ENCODE measurements around the gene RIPK3. TPM values are rescaled to one million over a fixed set of nuclear protein-coding genes. Genes with fewer than 3 reads are reported as not detected.
"Not testable (repeated sequence)": the region's sequence is repeated elsewhere in the genome, so short reads cannot be mapped to it uniquely, and the experiment has no call there.

Gene RIPK3
- total RNA-seq, 1 donor from 2014 or later: 3.5 TPM

DNA sequence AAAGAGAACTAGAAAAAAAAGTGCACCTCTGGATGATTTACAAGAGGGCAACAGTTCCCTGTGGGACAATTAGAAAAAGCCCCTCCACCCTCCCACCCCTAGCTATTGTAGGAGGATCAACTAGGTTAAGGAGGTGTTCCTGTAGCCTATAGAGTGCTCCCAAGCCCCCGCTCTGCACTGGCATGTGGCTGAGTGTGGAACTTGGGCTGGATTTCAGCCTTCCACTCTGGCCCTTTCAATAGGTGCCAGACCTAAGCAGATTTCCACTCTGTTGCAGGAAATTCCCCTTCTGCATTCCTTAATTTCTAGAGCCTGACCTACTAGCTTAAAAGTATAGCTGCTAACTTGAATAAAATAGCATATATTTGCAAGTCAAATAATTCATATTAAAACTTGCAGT lies 31.0 kb upstream of the RIPK3 start:
- ATAC-seq (no peak), DNase-seq (no peak)
- intact Hi-C loops (cut with micrococcal nuclease): no loop called here

DNA sequence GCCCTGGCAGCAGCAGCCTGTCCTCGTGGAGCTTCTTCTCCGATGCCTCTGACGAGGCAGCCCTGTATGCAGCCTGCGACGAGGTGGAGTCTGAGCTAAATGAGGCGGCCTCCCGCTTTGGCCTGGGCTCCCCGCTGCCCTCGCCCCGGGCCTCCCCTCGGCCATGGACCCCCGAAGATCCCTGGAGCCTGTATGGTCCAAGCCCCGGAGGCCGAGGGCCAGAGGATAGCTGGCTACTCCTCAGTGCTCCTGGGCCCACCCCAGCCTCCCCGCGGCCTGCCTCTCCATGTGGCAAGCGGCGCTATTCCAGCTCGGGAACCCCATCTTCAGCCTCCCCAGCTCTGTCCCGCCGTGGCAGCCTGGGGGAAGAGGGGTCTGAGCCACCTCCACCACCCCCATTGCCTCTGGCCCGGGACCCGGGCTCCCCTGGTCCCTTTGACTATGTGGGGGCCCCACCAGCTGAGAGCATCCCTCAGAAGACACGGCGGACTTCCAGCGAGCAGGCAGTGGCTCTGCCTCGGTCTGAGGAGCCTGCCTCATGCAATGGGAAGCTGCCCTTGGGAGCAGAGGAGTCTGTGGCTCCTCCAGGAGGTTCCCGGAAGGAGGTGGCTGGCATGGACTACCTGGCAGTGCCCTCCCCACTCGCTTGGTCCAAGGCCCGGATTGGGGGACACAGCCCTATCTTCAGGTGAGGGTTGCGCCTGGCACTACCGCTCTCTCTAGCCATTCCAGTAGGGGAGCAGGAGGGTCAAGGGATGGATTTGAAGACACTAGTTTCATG lies 30.3 kb upstream of the RIPK3 start:
- DNase-seq (no peak), ATAC-seq (no peak)
- intact Hi-C loops (cut with micrococcal nuclease): no loop called here

DNA sequence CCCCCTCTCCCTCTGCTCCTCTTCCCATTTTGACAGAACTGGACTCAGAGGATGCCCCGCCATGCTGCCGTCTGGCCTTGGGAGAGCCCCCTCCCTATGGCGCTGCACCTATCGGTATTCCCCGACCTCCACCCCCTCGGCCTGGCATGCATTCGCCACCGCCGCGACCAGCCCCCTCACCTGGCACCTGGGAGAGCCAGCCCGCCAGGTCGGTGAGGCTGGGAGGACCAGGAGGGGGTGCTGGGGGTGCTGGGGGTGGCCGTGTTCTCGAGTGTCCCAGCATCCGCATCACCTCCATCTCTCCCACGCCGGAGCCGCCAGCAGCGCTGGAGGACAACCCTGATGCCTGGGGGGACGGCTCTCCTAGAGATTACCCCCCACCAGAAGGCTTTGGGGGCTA lies 29.7 kb upstream of the RIPK3 start:
- intact Hi-C loops (cut with micrococcal nuclease): no loop called here
- DNase-seq (no peak), ATAC-seq (no peak)

DNA sequence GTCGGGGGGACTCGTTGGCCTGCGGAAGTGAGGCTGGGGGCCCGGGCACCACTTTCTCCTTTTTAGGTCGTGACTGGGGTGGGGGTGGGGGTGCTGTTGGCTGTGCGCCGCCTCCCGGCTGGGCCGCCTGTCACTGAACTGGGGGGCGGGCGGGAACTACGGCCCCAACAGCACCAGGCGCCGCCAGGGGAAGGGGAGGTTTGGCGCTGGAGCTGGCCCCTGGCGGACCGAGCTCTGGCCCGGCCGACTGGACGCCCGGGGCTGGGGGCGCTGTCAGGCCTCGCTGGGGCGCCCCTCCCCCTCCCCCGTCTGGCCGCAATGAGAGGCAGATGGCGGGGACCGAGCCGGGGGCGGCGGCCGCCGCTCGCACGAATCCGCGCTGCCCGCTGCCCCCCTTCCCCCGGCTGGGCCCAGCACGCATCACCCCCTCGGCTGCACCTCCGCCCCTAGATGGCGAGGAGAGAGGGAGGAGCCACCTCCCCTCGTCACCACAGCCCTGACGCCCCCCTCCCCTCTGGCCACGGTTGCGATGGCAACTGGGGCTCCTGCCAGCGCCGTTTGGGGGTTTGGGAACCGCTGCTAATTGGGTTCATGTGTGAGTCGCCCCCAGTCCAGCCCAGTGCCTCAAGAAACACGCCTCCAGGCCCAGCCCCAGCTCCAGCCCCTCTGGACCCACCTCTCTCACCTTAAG lies 28.9 kb upstream of the RIPK3 start:
- DNase-seq (peak; percentile 71), ATAC-seq (peak; percentile 0)
- intact Hi-C loops (cut with micrococcal nuclease): no loop called here

DNA sequence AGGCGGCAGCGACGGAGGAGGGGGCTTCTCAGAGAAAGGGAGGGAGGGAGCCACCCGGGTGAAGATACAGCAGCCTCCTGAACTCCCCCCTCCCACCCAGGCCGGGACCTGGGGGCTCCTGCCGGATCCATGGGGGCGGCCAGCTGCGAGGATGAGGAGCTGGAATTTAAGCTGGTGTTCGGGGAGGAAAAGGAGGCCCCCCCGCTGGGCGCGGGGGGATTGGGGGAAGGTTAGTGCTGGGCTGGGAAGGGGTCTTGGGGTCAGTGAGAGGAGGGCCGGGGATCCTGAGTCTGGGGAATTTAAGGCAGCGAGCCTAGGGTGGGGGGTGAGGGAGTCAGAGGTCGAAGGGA lies 28.4 kb upstream of the RIPK3 start:
- intact Hi-C loops (cut with micrococcal nuclease): no loop called here
- ATAC-seq (no peak), DNase-seq (no peak)

DNA sequence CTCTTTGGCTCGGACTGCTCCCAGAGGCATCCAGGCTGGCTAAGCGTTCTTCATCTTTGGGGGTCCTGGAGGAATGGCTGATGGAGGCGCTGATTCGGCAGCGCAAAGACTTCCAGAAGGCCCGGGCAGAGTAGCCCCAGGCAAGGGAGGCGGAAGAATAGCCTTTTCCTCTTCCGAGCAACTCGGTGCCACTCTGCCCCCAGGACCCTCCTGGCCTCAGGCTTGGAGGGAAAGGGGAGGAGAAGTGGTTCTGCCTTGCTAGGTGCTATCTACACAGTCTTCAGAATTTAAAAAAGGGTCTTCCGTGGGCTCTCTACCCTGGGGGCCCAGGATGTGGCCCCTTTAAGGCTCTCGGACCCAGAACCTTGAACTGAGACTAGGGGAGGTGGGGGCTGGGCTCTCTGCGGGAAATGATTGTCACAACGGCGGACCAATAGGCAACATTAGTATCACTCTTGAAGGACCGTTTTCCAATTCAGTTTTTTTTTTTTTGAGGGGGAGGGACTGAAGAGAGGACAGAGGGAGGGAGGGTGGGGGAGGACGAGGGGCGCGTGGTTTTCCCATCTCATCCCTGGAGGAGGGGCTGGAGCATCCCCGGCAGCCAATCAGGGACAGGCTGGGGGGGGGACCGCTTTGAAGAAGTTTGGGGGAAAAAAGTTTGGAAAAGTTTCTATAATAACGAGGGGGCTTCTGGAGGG lies 27.9 kb upstream of the RIPK3 start, which contains the start of gene NFATC4:
TSS of gene NFATC4 (plus strand) at position 671 of the 698 bp plus-strand sequence. CDS start 157 bp downstream, outside the sequence.
- intact Hi-C loops (cut with micrococcal nuclease): no loop called here
- ATAC-seq (peak; percentile 59), DNase-seq (peak; percentile 77)

DNA sequence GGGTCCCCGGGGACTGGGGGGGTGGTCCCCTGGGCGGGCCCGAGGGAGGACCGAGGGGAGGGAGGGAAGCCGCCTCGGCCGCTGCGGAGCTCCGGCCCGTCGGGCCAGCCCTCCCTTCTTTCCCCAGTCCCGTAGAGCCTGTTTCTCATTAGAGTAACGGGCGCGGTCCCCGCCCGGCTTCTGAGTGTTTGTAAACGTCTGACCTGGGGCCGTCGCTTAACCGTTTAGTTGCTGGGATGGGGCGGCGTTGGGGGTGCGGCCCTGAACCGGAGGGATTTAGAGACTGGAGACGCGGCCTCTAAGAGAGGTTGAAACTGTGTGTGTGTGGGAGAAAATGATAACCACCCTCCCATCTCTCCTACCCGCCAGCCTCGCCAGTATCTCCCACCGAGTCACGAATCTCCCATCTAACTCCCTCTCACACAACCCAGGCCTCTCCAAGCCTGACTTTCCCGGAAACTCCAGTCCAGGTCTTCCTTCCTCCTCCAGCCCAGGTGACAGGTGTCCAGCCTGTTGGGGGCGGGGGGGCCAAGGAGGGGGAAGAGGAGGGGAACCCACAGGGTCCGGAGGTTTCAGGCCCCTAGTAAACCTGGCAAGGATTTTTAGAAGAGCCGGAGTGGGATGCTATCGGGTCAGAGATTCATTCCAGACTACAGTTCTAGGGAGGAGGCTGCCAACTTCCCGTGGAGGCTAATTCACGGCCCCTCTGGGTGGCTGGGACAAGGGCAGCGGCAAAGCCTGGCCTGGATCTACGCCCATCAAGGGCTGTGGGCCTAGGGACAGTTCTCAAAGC lies 27.1 kb upstream of the RIPK3 start:
- intact Hi-C loops (cut with micrococcal nuclease): no loop called here
- peak; percentile 82 for ATAC-seq
- peak; percentile 93 for DNase-seq

DNA sequence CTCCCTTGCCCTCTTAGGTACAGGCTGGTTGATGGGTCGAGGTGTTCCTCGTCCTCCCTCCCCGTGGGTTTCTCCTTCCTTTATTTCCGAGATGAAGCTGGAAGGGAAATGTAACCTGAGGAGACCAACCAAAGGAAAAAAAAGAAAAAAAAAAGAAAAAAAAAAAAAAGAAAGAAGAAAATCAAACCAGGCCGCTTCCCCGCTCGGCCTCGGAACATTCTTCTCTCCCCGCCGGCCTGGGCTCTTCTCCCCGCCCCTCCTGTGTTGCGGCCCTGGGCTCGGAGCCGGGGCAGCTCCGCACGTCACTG lies 26.6 kb upstream of the RIPK3 start:
- ATAC-seq: no peak

DNA sequence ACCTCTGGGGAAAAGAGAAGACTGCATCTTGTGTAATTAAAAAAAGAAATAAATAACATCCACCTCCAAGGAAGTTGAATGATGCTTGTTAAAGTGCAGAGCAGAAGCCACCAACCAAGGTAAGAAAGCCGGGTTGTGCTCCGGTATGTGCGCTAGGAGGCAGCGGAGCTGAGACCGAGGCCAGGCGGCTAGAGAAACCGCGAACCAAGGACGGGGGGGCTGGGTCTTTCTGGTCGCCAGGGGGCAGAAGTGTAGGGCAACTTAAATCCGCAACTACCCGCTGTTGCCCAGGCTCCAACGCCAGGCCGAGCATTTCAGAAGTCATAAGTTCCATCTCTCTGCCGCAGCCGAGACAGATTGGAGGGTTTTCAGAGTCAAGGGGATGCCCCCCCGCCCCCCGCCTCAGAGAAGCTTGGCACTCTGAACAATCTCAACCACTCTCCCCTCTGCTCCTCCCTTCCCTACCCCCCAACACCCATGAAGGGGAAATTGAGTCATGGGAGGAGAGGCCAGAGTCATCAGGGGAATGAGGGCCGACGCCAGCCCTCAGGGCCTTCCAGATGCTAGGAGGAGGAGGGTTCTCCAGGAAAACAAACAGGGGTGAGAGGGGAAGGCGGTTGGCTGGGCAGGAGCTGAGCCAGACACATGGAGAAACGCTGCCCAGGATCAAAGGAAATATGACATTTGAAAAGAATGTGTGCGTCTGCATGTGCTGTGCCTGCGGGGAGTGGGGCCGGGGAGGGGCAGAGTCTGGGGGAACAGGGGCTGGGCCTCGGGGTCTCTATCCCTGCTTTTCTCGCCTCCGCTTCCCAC lies 26.0 kb upstream of the RIPK3 start:
- intact Hi-C loops (cut with micrococcal nuclease): no loop called here
- DNase-seq: peak; percentile 87
- peak; percentile 51 for ATAC-seq

More for the DNA sequence above, 26.6 kb upstream of the RIPK3 start:
- no peak for DNase-seq
- intact Hi-C loops (cut with micrococcal nuclease): no loop called here

DNA sequence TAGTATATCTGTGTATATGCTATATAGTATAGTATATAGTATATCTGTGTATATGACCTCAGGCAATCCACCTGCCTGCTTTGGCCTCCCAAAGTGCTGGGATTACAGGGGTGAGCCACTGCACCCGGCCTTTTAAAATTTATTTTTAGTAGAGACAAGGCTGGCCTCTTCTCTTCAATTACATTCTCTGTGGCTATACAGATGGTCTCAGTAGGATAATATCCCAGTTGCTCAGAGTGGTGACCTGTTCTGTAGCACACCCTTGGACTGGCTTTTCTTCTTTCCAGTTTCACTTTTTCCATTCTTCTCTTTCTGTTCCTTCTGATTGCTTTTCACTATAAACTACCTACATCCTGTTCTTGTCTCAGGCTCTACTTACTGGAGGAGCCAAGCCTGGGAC lies 25.1 kb upstream of the RIPK3 start:
- intact Hi-C loops (cut with micrococcal nuclease): no loop called here
- no peak for ATAC-seq

DNA sequence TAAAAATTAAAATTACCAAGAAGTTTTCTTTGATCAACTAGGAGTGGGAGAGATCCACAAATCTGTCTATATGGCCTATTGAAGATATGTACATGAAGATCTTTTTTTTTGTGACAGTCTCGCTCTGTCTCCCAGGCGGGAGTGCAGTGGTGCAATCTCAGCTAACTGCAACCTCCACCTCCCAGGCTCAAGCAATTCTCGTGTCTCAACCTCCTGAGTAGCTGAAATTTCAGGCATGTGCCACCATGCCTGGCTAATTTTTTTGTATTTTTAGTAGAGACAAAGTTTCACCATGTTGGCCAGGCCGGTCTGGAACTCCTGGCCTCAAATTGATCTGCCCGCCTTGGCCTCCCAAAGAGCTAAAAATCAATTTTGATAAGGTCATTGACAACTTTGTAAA lies 23.6 kb upstream of the RIPK3 start:
- DNase-seq (no peak), ATAC-seq (no peak)
- intact Hi-C loops (cut with micrococcal nuclease): no loop called here

More for the DNA sequence above, 25.1 kb upstream of the RIPK3 start:
- DNase-seq: no peak

DNA sequence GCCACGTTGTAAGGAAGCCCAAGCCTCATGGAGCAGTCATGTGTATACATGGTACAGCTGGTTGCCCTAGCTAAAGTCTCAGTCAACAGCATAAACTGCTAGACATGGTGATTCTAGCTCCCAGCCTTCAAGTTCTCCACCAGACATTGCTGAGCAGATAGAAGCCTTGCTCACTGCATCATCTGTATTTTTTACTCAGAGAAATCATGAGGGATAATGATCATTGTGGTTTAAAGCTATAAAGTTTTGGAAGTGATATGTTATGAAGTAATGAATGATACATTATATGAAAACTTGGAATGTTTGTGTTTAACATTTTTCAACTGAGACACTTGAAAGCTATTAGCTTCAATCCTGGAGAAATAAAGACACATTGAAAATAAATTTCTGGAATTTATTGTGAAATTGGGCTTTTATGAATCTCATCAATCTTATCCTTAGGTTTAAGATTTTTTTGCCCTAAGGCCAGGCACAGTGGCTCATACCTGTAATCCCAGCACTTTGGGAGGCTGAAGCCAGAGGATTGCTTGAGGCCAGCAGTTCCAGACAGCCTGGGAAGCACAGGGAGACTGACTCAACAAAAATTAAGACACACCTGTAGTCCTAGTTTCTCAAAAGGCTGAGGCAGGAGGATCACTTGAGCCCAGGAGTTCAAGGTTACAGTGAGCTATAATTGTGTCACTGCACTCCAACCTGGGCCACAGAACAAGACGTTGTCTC lies 22.6 kb upstream of the RIPK3 start:
- intact Hi-C loops (cut with micrococcal nuclease): no loop called here
- DNase-seq (no peak), ATAC-seq (no peak)

DNA sequence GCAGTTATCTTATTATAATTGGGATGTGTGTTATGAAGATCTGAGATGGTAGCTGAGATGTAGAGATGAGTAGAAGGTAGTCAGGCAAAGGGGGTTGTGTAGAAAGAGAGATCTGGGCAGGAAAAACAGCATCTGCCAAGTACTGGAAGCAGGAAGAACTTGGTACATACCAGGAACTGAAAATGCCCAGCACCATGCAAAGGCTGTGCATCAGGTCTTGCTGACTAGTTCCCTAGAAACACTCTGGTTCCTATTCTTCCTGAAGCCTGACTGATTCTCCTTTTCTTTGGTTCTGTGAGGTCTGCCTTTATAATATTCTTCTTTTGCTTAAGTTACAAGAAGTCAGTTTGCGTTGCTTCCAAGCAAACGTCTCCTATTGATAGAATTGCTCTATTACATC lies 21.5 kb upstream of the RIPK3 start:
- intact Hi-C loops (cut with micrococcal nuclease): no loop called here
- ATAC-seq (no peak), DNase-seq (no peak)

DNA sequence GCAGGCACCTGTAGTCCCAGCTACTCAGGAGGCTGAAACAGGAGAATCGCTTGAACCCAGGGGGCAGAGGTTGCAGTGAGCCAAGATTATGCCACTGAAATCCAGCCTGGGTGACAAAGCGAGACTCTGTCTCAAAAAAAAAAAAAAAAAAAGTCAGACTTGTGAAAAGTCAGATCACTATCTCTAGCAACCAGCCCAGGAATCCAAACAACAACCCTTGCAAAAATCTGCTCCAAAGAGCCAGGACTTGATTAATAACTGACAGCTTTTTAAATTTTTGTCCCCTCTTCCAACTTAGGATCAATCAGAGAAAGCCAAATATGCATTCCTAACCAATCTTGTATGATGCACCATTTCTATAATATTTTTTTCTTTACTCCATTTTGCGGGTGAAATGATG lies 20.5 kb upstream of the RIPK3 start:
- no peak for ATAC-seq
- intact Hi-C loops (cut with micrococcal nuclease): no loop called here

DNA sequence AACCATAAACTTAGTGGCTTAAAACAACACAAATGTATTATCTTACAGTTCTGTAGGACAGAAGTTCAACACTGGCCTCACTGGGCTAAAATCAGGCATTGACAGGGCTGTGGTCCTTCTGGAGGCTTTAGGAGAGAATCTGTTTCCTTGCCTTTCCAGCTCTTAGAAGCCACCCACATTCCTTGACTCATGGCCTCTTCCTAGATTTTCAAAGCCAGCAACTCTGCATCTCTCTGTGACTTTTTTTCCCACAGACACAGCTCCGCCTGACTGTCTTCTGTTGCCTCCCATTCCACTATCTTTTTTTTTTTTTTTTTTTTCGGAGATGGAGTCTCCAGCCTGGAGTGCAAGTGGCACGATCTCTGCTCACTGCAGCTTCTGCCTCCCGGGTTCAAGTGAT lies 16.4 kb upstream of the RIPK3 start:
- DNase-seq (no peak), ATAC-seq (no peak)
- intact Hi-C loops (cut with micrococcal nuclease): no loop called here

More for the DNA sequence above, 20.5 kb upstream of the RIPK3 start:
- no peak for DNase-seq

DNA sequence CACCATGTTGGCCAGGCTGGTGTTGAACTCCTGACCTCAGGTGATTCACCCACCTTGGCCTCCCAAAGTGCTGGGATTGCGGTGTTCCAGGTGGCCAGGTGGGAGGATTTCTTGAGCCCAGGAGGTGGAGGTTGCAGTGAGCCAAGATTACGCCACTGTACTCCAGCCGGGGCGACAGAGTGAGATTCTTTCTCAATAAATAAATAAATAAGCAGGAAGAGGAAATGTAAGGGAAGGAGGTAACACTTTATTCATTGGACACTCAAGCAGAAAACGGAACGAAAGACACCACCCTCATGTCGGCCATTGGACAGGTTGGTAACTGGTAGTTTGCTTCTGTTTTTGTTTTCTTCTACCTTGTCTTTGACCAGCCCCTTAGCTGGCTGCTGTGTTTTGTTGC lies 15.2 kb upstream of the RIPK3 start:
- DNase-seq (no peak), ATAC-seq (no peak)
- intact Hi-C loops (cut with micrococcal nuclease): no loop called here

DNA sequence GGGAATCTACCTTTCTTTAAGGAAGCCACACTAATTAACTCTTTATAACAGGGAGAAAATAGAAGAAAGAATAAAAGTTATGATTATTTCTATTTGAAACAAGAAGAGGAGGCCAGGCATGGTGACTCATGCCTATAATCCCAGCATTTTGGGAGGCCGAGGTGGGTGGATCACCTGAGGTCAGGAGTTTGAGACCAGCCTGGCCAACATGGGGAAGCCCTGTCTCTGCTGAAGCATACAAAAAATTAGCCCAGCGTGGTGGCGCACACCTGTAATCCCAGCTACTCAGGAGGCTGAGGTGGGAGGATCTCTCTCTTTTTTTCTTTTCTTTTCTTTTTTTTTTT lies 14.7 kb upstream of the RIPK3 start:
- ATAC-seq; intact Hi-C loops (cut with micrococcal nuclease): not testable (repeated sequence)

More for the DNA sequence above, 14.7 kb upstream of the RIPK3 start:
- DNase-seq: not testable (repeated sequence)
